Mesendoderm (in vitro differentiated cells): ENCODE measurements around the gene MAPK12.

Experiments
- DNase-seq: peaks from one replicate; pipeline ENCODE4 v3.0.0; 2013
- H2AK5ac ChIP-seq: 2 replicates; pipeline ENCODE4 v1.6.1; 2013; ENCODE audit warnings: low read length, inconsistent platforms
- H2BK120ac ChIP-seq: 2 replicates; pipeline ENCODE4 v1.6.1; 2013; ENCODE audit warnings: low read depth, mild to moderate bottlenecking, low read length, moderate library complexity, mixed read lengths
- H2BK15ac ChIP-seq: replicated peaks from 2 replicates; pipeline ENCODE4 v1.6.1; 2013; ENCODE audit warnings: low read depth, mild to moderate bottlenecking, moderate library complexity
- H2BK5ac ChIP-seq: 2 replicates; pipeline ENCODE4 v1.6.1; 2013; ENCODE audit warnings: low read length, inconsistent platforms
- H3K18ac ChIP-seq: 2 replicates; pipeline ENCODE4 v1.6.1; 2013; ENCODE audit warnings: mild to moderate bottlenecking, low read length, mixed read lengths
- H3K23ac ChIP-seq: one replicate; pipeline ENCODE4 v1.6.1; 2013; ENCODE audit warnings: low read length
- H3K27ac ChIP-seq: 2 replicates; pipeline ENCODE4 v1.5.1; 2013; ENCODE audit warnings: low read depth, mild to moderate bottlenecking, inconsistent platforms, low read length, moderate library complexity
- H3K27me3 ChIP-seq: 2 replicates; pipeline ENCODE4 v1.6.1; 2013; ENCODE audit warnings: low read length, control low read depth, mild to moderate bottlenecking, inconsistent platforms; ENCODE audit not compliant: insufficient read depth, poor library complexity
- H3K36me3 ChIP-seq: 2 replicates; pipeline ENCODE4 v1.6.1; 2013; ENCODE audit warnings: low read length, inconsistent platforms; ENCODE audit not compliant: control insufficient read depth, insufficient read depth
- H3K4ac ChIP-seq: one replicate; pipeline ENCODE4 v1.6.1; 2013; ENCODE audit warnings: low read depth, mild to moderate bottlenecking, low read length, moderate library complexity
- H3K4me1 ChIP-seq: 2 replicates; pipeline ENCODE4 v1.6.1; 2013; ENCODE audit warnings: low read depth, low read length, inconsistent platforms; ENCODE audit not compliant: control insufficient read depth
- H3K4me2 ChIP-seq: 2 replicates; pipeline ENCODE4 v1.6.1; 2013; ENCODE audit warnings: low read length
- H3K4me3 ChIP-seq: 2 replicates; pipeline ENCODE4 v1.5.1; 2013; ENCODE audit warnings: mild to moderate bottlenecking, low read length
- H3K56ac ChIP-seq: one replicate; pipeline ENCODE4 v1.6.1; 2013; ENCODE audit warnings: low read length
- H3K79me1 ChIP-seq: 2 replicates; pipeline ENCODE4 v1.6.1; 2013; ENCODE audit warnings: low read length, inconsistent platforms
- H3K79me2 ChIP-seq: 2 replicates; pipeline ENCODE4 v1.6.1; 2013; ENCODE audit warnings: mild to moderate bottlenecking, low read length; ENCODE audit not compliant: control insufficient read depth, insufficient read depth
- H3K9ac ChIP-seq: 2 replicates; pipeline ENCODE4 v1.6.1; 2013; ENCODE audit warnings: low read length, inconsistent platforms
- H4K5ac ChIP-seq: one replicate; pipeline ENCODE4 v1.6.1; 2013; ENCODE audit warnings: low read length
- H4K8ac ChIP-seq: one replicate; pipeline ENCODE4 v1.6.1; 2013; ENCODE audit warnings: low read depth, mild to moderate bottlenecking, control low read depth, low read length, moderate library complexity
- WGBS: extraction: QIAGEN DNeasy Blood & Tissue Kit; methylation state at CpG from one replicate; pipeline ENCODE4 v1.1.7; 2013; ENCODE audit warnings: low lambda C conversion rate, missing lambda C conversion rate; ENCODE audit not compliant: insufficient coverage; ENCODE audit errors: extremely low coverage; 5-methylcytosine and 5-hydroxymethylcytosine counted together

The MAPK12 gene

DNA sequence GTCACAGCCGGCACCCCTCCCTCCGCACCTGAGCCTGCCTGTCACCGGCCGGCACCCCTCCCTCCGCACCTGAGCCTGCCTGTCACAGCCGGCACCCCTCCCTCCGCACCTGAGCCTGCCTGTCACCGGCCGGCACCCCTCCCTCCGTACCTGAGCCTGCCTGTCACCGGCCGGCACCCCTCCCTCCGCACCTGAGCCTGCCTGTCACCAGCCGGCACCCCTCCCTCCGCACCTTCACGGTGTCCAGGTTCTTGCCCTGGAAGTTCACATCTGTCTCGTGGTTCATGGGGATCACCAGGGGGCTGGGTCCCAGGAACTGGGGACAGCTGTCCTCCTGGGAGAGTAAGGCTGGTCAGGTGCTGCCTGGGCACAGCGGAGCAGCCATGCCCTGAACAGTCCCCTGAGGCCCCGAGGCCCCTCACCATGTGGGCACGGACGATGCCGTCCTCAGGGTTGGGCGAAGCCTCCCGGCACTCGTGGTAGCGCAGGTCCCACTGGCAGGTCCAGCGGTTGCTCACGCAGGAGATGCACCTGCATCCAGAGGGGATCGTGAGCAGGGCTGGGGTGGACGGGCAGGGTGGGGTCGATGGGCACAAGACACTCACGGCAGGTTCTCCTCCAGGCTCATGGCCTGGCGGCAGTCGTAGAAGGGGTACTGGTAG, 24.2 kb upstream of the MAPK12 start:
- WGBS, result no CpG with 5 or more reads among the region's 34 CpGs
- Histone ChIP-seq H2BK5ac (no peak overlapping the region), H3K79me1 (peaks cover 3% of the 10 kb centered on the region), H2BK120ac (no peak overlapping the region), H3K23ac (no peak overlapping the region), H3K4me3 (no peak overlapping the region), H3K56ac (no peak overlapping the region), H3K4me1 (no peaks in the 10 kb centered on the region), H4K8ac (no peak overlapping the region), H3K9ac (no peak overlapping the region), H3K27ac (no peak overlapping the region), H4K5ac (no peak overlapping the region), H3K36me3 (peaks cover 4% of the 10 kb centered on the region), H2BK15ac (no peak overlapping the region), H3K4ac (no peak overlapping the region), H3K27me3 (no peaks in the 10 kb centered on the region), H3K79me2 (no peaks in the 10 kb centered on the region), H2AK5ac (no peak overlapping the region), H3K4me2 (no peak overlapping the region), H3K18ac (no peak overlapping the region)
- no peak for DNase-seq

DNA sequence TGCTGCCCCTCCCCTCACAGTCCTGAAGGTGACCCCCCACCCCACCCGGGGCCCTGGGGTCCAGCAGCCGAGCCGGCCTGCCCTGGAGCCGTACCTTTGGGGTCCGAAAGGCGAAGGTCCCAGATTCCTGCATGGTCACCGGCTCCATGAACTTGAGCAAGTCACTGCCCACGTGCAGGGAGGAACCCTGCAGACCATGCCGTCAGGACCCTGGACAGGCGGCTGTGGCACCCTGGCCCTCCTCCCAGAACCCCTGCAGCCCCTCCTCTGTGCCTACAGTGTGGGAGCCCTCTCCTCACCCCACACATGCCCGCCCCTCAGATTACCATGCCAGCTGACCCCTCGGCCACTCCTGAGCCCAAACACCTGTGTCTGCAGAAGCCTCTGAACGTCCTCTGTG, 23.0 kb upstream of the MAPK12 start:
- no peak overlapping the region for H3K4ac ChIP-seq
- H3K36me3 ChIP-seq, result peaks cover 3% of the 10 kb centered on the region
- H2BK120ac ChIP-seq, result no peak overlapping the region
- H3K9ac ChIP-seq, result no peak overlapping the region
- H4K8ac ChIP-seq, result no peak overlapping the region
- no peak overlapping the region for H3K18ac ChIP-seq
- no peak overlapping the region for H3K4me3 ChIP-seq
- H2BK5ac ChIP-seq, result no peak overlapping the region
- H3K4me2 ChIP-seq, result no peak overlapping the region
- no peak for DNase-seq
- H3K27me3 ChIP-seq, result no peaks in the 10 kb centered on the region
- no peak overlapping the region for H2AK5ac ChIP-seq
- WGBS, result no CpG with 5 or more reads among the region's 13 CpGs
- no peak overlapping the region for H3K27ac ChIP-seq
- H3K79me2 ChIP-seq, result no peaks in the 10 kb centered on the region
- no peak overlapping the region for H4K5ac ChIP-seq
- H2BK15ac ChIP-seq, result no peak overlapping the region
- H3K4me1 ChIP-seq, result no peaks in the 10 kb centered on the region
- no peaks in the 10 kb centered on the region for H3K79me1 ChIP-seq
- no peak overlapping the region for H3K23ac ChIP-seq
- H3K56ac ChIP-seq, result no peak overlapping the region

DNA sequence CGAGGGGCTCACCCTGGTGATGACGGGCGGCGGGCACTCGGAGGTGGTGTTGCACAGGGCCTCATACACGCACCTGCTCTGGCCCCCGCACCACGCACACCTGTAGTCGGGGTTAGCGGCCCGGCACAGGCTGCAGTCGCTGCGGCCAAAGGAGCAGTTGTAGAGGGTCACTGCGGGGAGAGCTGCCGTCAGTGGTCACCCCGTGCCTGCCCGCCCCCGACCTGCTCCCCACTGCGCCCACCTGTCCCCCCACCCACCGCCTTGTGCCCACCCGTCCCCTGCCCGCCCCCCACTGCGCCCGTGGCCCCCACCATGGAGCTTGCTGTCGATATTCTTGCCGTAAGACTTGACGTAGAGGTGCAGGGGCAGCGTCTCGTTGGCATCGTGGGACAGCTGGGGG, 22.3 kb upstream of the MAPK12 start:
- Histone ChIP-seq H4K8ac (no peak overlapping the region), H3K79me2 (no peaks in the 10 kb centered on the region), H3K27ac (no peak overlapping the region), H2AK5ac (no peak overlapping the region), H3K18ac (no peak overlapping the region), H4K5ac (no peak overlapping the region), H3K79me1 (no peaks in the 10 kb centered on the region), H3K4me1 (no peaks in the 10 kb centered on the region), H3K4me2 (no peak overlapping the region), H2BK120ac (no peak overlapping the region), H3K27me3 (no peaks in the 10 kb centered on the region), H2BK15ac (no peak overlapping the region), H3K36me3 (peaks cover 3% of the 10 kb centered on the region), H3K4me3 (no peak overlapping the region), H3K23ac (no peak overlapping the region), H3K56ac (no peak overlapping the region), H3K9ac (no peak overlapping the region), H3K4ac (no peak overlapping the region), H2BK5ac (no peak overlapping the region)
- no peak for DNase-seq
- no CpG with 5 or more reads among the region's 30 CpGs for WGBS

DNA sequence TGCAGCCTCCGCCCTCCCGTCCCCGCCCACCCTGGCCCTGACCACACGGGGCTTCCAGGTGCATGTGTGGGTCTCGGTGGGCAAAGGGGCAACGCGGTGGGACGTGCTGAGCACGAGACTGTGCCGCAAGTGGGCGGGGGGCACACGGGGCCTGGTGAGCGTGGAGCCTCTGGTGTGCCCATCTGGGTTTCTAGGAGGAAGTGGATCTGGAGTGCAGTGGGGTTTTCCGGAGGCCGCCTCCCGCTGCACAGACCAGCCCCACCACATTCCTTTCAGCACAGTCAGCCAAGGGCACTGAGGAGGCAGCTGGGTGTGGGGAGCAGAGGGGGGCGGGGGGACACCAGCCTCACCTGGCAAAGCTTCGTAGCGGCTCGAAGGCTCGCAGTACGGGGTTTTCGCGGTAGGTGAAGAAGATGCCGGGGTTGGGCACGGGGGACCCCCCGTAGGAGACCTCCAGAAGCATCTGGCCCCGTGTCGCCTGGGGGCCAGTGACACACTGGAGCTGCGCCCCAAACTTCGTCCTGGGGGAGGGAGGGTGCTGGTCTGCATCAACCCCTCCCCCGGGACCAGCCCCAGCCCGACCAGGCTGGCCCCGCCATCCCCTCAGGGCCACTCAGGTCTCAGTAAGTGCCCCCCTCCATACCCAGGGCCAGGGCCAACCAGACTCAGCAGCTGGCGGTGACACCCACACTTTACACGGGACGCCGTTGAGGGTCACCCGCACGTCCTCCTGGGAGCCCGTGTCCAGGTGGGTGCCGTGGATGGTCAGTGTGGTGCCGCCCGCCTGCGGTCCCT, 21.1 kb upstream of the MAPK12 start:
- Histone ChIP-seq H3K4me1 (no peaks in the 10 kb centered on the region), H3K36me3 (peaks cover 5% of the 10 kb centered on the region), H3K27me3 (no peaks in the 10 kb centered on the region), H3K9ac (no peak overlapping the region), H3K4me2 (no peak overlapping the region), H2BK15ac (no peak overlapping the region), H3K4me3 (no peak overlapping the region), H2AK5ac (no peak overlapping the region), H3K56ac (no peak overlapping the region), H3K79me2 (no peaks in the 10 kb centered on the region), H3K18ac (no peak overlapping the region), H3K27ac (no peak overlapping the region), H3K79me1 (no peaks in the 10 kb centered on the region), H4K8ac (no peak overlapping the region), H4K5ac (no peak overlapping the region), H3K4ac (no peak overlapping the region), H2BK5ac (no peak overlapping the region), H3K23ac (no peak overlapping the region), H2BK120ac (no peak overlapping the region)
- no CpG with 5 or more reads among the region's 45 CpGs for WGBS
- peak; percentile 77 for DNase-seq

DNA sequence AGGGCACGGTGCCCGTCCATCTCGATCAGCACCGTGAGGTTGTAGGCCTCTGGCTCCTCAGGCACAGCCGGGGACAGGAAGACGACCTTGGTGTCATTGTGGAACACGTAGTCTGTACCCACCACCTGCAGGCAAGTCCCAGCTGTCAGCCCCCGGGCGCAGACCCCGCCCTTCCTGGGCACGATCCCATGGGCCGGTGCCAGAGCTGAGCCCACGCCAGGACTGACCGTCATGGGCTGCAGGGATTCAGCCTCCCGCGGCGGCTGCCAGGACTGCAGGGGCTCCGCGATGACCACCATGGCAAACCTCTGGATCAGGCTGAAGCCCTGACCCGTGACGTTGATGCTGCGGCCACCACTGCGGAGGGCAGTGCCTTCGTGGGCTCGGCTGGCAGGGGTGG, 20.5 kb upstream of the MAPK12 start:
- H3K23ac ChIP-seq, result no peak overlapping the region
- no peak overlapping the region for H2BK15ac ChIP-seq
- H3K27ac ChIP-seq, result no peak overlapping the region
- no peak overlapping the region for H3K18ac ChIP-seq
- no peak overlapping the region for H4K5ac ChIP-seq
- no peak overlapping the region for H4K8ac ChIP-seq
- DNase-seq, result no peak
- no peaks in the 10 kb centered on the region for H3K79me1 ChIP-seq
- no peak overlapping the region for H3K9ac ChIP-seq
- H3K36me3 ChIP-seq, result peaks cover 6% of the 10 kb centered on the region
- no peak overlapping the region for H3K4me2 ChIP-seq
- H2BK120ac ChIP-seq, result no peak overlapping the region
- no peaks in the 10 kb centered on the region for H3K27me3 ChIP-seq
- no peak overlapping the region for H2BK5ac ChIP-seq
- no peaks in the 10 kb centered on the region for H3K4me1 ChIP-seq
- no peak overlapping the region for H3K56ac ChIP-seq
- no CpG with 5 or more reads among the region's 25 CpGs for WGBS
- no peak overlapping the region for H3K4me3 ChIP-seq
- no peak overlapping the region for H3K4ac ChIP-seq
- no peak overlapping the region for H2AK5ac ChIP-seq
- H3K79me2 ChIP-seq, result no peaks in the 10 kb centered on the region
